GM18517 (cell line): ENCODE results near the gene ARHGAP15.

Experiments
- ATAC-seq: cut with Tn5 transposase; IDR thresholded peaks from one replicate; pipeline ENCODE4 v1.9.1; 2021; ENCODE audit warnings: mild to moderate bottlenecking, moderate library complexity; ENCODE audit not compliant: unreplicated experiment

The ARHGAP15 gene

GRCh38 chr2:143475041-143475776 lies 346.0 kb downstream of the ARHGAP15 start:
- no peak for ATAC-seq

DNA sequence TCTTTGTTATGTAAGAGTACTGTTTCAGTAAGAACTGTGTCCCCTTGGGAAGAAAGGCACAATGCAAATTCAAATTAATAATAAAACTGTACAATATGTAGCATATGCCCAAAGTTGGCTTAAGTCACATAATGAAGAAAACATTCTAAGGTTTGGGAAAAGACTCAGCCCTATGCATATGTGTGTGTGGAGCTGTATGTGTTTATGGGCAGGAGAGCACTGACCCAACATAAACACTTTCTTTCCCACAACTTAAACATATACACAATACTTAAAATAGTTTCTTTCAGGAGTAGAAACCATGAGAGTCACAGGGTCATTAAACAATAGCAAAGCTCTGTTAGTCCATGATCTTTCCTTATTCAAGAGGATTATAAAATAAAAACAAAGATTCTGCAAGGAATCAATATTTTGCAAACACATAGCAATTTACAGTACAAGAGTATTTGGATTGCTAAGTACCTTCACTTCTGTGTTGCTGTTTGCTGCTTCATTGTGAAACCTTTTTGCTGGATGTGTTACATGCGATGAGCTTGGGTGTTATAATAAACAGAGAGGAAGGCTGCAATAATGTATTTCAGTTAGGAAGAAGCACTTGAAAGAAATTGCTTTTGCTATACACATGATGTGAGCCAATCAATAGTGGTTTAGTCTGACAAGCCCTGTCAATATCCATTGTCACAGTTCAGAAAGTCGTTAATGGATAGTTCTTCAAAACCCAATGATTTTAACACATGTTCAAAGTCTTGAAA lies 347.3 kb downstream of the ARHGAP15 start:
- no peak for ATAC-seq

- no peak for ATAC-seq
These were observed 348.7 kb downstream of the ARHGAP15 start for GRCh38 chr2:143477714-143478443.

- no peak for ATAC-seq
These were observed 350.9 kb downstream of the ARHGAP15 start for GRCh38 chr2:143480086-143480485.

DNA sequence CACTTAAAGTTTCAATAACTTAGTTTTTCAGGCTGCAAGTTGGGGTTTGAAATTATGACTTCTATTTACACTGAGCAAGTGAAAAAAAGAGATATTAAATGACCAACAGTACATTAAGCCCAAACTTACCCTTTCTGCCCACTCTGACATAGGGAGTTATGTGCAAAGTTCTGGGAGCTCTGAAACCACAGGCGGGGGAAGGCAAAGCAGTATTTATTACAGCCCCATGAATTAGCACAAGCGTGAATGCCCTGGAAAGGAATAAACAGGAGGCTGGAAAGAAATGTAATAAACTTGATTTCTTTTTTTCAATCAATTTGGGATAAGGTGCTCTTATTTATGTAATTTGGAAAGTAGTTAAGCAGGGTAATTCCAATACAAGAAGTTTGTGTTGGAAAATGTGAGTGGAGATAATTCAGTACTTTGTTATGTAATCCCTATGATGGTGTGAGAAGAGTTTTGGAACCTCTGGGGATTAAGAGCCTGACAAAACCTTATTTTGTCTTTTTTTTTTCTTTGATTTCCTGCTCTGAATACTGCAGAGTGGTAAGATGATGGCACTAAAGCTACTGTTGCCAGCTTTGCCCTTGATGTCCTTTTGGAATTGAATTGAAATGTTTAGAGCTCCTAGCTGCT lies 351.5 kb downstream of the ARHGAP15 start:
- ATAC-seq = no peak

DNA sequence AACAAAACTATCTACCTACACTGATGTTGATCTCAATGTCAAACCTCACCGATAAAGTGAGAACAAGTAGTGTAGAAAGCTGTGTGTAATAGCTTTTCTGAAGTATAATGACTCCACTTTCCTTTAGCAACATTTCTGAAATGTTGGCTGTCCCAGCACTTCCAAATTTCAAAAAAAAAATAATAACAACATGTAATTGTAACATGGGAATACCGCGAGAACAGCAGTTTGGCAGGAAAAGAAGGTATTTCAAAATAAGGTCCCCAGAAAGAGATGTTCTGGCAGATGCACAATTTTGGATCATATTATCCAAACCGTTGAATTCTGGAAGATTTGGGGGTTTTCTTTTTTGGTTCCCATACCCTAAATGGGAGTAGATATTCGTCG lies 352.0 kb downstream of the ARHGAP15 start:
- no peak for ATAC-seq

- ATAC-seq = no peak
These were observed 352.5 kb downstream of the ARHGAP15 start for GRCh38 chr2:143481733-143482132.

GRCh38 chr2:143482316-143482715 lies 353.1 kb downstream of the ARHGAP15 start:
- ATAC-seq = no peak

- no peak for ATAC-seq
These were observed 353.6 kb downstream of the ARHGAP15 start for GRCh38 chr2:143482771-143483170.

GRCh38 chr2:143486976-143487375 lies 357.8 kb downstream of the ARHGAP15 start:
- no peak for ATAC-seq

GRCh38 chr2:143489145-143489544 lies 359.9 kb downstream of the ARHGAP15 start:
- ATAC-seq = no peak

GRCh38 chr2:143491131-143491530 lies 361.9 kb downstream of the ARHGAP15 start:
- ATAC-seq = no peak

DNA sequence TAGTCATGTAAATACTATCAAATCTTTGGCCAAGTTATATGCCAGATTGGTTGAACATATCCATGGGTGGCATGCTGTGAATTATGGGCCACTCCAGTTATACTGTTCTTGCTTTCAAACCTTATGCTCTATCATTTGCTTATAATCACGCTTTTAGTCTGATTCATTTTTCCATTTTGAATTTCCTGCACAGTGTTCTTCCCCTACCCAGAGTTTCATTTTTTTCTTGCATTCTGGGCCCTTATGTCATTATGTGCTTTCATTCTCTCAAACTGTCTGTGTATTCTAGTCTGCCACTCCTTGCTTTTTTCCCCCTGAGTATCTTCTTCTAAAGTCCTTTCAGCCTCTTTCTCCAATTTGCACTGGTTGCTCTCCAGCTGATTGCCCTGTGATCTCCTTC lies 364.1 kb downstream of the ARHGAP15 start:
- ATAC-seq = no peak

DNA sequence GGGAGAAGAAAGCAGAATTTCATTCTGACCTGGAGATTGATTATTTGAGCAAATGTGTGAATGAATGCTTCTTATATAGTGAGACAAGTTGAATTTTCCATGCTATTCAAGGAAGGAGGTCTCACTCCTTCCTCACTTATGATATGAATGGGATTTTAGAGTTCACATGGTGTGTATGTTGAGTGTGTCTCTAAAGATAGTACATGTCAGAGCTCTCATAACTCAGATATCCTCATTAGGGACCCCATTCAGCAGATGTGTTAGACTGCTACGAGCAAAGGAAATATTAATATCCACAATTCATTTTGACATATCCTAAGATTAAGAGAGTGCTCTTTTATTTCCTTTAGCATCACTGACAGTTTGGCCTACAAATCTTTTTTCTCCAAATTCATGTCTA lies 368.5 kb downstream of the ARHGAP15 start:
- ATAC-seq = no peak

- ATAC-seq = no peak
These were observed 369.3 kb downstream of the ARHGAP15 start for GRCh38 chr2:143498496-143498895.

DNA sequence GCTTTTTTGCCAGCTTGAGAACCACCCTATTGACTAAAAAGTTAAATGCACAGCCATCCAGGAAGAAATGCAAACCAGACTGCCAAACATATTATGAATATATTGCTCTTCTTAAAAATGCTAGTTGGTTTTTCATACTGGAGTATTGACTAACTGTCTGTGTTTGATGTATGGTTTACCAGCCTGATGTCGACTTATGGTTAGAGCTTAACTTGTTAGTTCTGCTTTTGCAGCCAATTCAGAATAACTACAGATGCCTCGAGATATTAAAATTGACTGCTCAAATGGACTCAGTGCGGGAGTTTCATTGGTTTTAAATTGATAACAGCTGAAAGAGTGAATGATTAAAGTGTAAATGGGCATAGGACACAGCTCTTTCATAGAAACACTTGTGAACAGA lies 369.8 kb downstream of the ARHGAP15 start:
- no peak for ATAC-seq

GRCh38 chr2:143501106-143501676 lies 372.0 kb downstream of the ARHGAP15 start:
- no peak for ATAC-seq

DNA sequence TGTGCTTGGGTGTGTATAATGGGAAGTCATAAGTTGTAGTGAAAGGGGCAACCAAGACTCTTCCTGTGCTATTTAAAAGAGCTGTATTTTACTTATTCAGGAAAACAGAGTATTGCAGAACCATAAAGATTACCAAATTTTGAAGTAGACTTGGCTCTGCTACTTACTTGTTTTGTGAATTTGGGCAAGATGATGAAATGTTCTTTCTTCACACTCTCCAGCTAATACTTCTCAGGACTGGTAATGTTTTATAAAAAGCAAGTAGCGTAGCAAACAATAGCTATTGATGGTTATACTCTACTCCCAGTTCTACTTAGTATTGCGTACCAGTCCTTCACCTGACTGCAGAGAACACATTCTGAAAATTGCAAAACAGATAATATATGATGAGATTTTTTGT lies 374.1 kb downstream of the ARHGAP15 start:
- ATAC-seq = no peak

GRCh38 chr2:143504397-143504796 lies 375.2 kb downstream of the ARHGAP15 start:
- ATAC-seq = no peak

- no peak for ATAC-seq
These were observed 376.3 kb downstream of the ARHGAP15 start for GRCh38 chr2:143505542-143505941.

GRCh38 chr2:143513081-143513480 lies 383.9 kb downstream of the ARHGAP15 start:
- ATAC-seq = no peak
